Pulmonary artery endothelial cell (primary cell): Measurements from ENCODE around the gene PDCD1. TPM values are rescaled to one million over a fixed set of nuclear protein-coding genes. Genes with fewer than 3 reads are reported as not detected.

Experiments used
- DNase-seq: peaks from one replicate; pipeline ENCODE4 v3.0.0-alpha.2; 2011; ENCODE audit warnings: low read depth, low spot score
- total RNA-seq: library from RNA; depleted of rRNA; stranded (reverse); fragments of >200 nt; gene quantifications from 2 replicates; pipeline ENCODE4 v1.2.3, GENCODE V29; 2014

PDCD1 gene
- total RNA-seq, 1 donor from 2014 or later, result not detected

- no peak for DNase-seq
Measured at GRCh38 chr2:241852981-241853631, 5.6 kb downstream of the PDCD1 start.

GRCh38 chr2:241852116-241852980, 6.3 kb downstream of the PDCD1 start:
- DNase-seq, result no peak

GRCh38 chr2:241851325-241852115, 7.2 kb downstream of the PDCD1 start:
- no peak for DNase-seq

- DNase-seq, result no peak
Measured at GRCh38 chr2:241850544-241851324, 8.0 kb downstream of the PDCD1 start.

- DNase-seq, result no peak
Measured at GRCh38 chr2:241849616-241850543, 8.8 kb downstream of the PDCD1 start.

GRCh38 chr2:241848761-241849615, 9.7 kb downstream of the PDCD1 start:
- no peak for DNase-seq

GRCh38 chr2:241846406-241846805, 12.3 kb downstream of the PDCD1 start:
- no peak for DNase-seq

GRCh38 chr2:241844831-241845578, 13.7 kb downstream of the PDCD1 start:
- DNase-seq, result no peak

- DNase-seq, result no peak
Measured at GRCh38 chr2:241844066-241844728, 14.5 kb downstream of the PDCD1 start.

GRCh38 chr2:241843321-241844065, 15.2 kb downstream of the PDCD1 start:
- DNase-seq, result no peak

GRCh38 chr2:241842620-241843211, 16.0 kb downstream of the PDCD1 start:
- DNase-seq, result no peak

GRCh38 chr2:241842067-241842415, 16.7 kb downstream of the PDCD1 start:
- DNase-seq, result no peak

- DNase-seq, result no peak
Measured at GRCh38 chr2:241841181-241842066, 17.3 kb downstream of the PDCD1 start.

- DNase-seq, result no peak
Measured at GRCh38 chr2:241837197-241837965, 21.3 kb downstream of the PDCD1 start.

- no peak for DNase-seq
Measured at GRCh38 chr2:241836292-241836691, 22.4 kb downstream of the PDCD1 start.
